Spleen (tissue), 7 donors: ENCODE data around the gene SEPHS1.

Experiments
- CTCF ChIP-seq, 11 experiments: fragments of 200-600 bp in 7 of 11; fragments of 450-650 bp in 4 of 11; sonication (generic) in 4 of 11; IDR thresholded peaks in 8 of 11; conservative IDR thresholded peaks in 3 of 11; 1 replicate in 7 of 11; 2 replicates in 4 of 11; pipeline versions ENCODE4 v1.4.0 to v1.8.0; 2016 to 2021; ENCODE audit warnings: antibody characterized with exemption in 11 of 11, inconsistent platforms in 4 of 11, mild to moderate bottlenecking in 1 of 11
- POLR2A ChIP-seq, 3 donors: fragments of 450-650 bp; IDR thresholded peaks; one replicate each; pipeline ENCODE4 v1.5.1; 2017; ENCODE audit warnings: antibody characterized with exemption in 3 of 3, mild to moderate bottlenecking in 1 of 3
- POLR2AphosphoS5 ChIP-seq, 3 donors: sonication (generic); formaldehyde crosslinking; IDR thresholded peaks; one replicate each; pipeline ENCODE4 v1.5.1; 2017; ENCODE audit warnings: antibody characterized with exemption in 3 of 3
- donor health status: DM: no; HTN: no; CAD: no; lungs with moderate emphysema.
- donor health status: DM: no; HTN: no; CAD: no.
- donor health status: DM: no; HTN: no; CAD: no.

DNA sequence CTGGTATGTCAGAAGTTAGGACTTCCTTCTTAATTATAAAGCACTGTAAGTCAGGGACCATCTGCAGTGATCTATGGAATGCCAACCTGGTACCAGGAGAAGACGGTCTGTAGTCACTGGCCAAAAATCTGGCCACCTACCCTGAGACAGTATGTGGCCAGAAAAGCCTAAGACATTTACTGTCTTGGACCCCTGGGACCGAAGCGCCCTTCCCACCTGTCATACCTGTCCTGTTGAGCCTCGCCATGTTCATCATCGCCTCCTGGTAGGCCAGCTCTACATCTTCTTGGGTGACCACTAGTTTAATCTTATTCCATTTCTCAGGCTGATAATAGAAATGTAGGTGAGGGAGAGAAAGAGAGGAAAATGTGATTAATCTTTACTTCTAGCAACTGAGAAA is 20.0 kb downstream of the SEPHS1 start:
- TF ChIP-seq POLR2A (IDR thresholded peaks at IDR 0.05), result no peak
- no peak for TF ChIP-seq CTCF (IDR thresholded peaks at IDR 0.05 in 8 of 11, conservative IDR thresholded peaks at IDR 0.05 in 3 of 11)
- no peak for TF ChIP-seq POLR2AphosphoS5 (IDR thresholded peaks at IDR 0.05)
